Measurements from ENCODE around the gene DESI2.

DNA sequence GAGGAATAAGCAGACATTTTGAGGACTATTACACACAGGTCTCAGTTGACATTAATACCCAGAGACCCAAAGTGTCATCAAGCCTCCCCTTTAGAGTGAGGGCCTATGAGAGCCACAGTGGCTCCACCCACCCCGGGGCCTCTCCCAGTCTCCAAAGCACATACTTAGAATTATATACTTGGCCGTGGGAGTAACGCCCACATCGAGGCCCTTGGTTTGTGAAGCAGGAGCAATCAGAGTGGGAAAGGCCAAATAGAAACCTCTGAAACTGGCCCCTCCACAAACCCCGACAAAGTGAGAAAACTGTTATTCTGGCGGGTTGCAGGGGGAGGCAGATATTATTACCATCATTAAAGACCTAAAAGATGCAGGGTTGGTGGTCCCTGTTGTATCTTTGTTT, 7.0 kb upstream of the DESI2 start:
- TF ChIP-seq, protein P1, sequence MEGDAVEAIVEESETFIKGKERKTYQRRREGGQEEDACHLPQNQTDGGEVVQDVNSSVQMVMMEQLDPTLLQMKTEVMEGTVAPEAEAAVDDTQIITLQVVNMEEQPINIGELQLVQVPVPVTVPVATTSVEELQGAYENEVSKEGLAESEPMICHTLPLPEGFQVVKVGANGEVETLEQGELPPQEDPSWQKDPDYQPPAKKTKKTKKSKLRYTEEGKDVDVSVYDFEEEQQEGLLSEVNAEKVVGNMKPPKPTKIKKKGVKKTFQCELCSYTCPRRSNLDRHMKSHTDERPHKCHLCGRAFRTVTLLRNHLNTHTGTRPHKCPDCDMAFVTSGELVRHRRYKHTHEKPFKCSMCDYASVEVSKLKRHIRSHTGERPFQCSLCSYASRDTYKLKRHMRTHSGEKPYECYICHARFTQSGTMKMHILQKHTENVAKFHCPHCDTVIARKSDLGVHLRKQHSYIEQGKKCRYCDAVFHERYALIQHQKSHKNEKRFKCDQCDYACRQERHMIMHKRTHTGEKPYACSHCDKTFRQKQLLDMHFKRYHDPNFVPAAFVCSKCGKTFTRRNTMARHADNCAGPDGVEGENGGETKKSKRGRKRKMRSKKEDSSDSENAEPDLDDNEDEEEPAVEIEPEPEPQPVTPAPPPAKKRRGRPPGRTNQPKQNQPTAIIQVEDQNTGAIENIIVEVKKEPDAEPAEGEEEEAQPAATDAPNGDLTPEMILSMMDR (IDR thresholded peaks at IDR 0.05; ENCODE audit: low read length): no peak
- TF ChIP-seq EZH2 (optimal IDR thresholded peaks at IDR 0.05; ENCODE audit: low read depth, low read length) (no peak), EZH2phosphoT487 (IDR thresholded peaks at IDR 0.05; ENCODE audit: low read length) (no peak)
